K562 (cell line): ENCODE results near the gene FUT8. TPM values are rescaled to one million over a fixed set of nuclear protein-coding genes. Genes with fewer than 3 reads are reported as not detected.

Source experiments
- HDGF ChIP-seq: fragments of 450-650 bp; IDR thresholded peaks from 2 replicates; pipeline ENCODE4 v1.6.1; 2016
- JUND ChIP-seq, 2 experiments: IDR thresholded peaks; 2 replicates in 1 of 2; 3 replicates in 1 of 2; pipeline ENCODE4 v1.6.1; 2011; ENCODE audit warnings: borderline replicate concordance in 2 of 2, low read depth in 2 of 2, low read length in 2 of 2, improper control_type of control experiment in 1 of 2, missing biosample characterization in 1 of 2, missing genetic modification characterization in 1 of 2, missing genetic modification reagents in 1 of 2
- MTA3 ChIP-seq: fragments of 450-650 bp; formaldehyde crosslinking; IDR thresholded peaks from 2 replicates; pipeline ENCODE4 v1.6.1; 2017; ENCODE audit warnings: mild to moderate bottlenecking, borderline replicate concordance
- MYBL2 ChIP-seq, 2 experiments: fragments of 450-650 bp in 1 of 2; sonication (generic) in 1 of 2; formaldehyde crosslinking in 1 of 2; IDR thresholded peaks; 2 replicates each; pipeline versions ENCODE4 v1.6.1 to v1.8.1; 2017 to 2022; ENCODE audit warnings: borderline replicate concordance in 1 of 2, inconsistent platforms in 1 of 2, low read depth in 1 of 2, mild to moderate bottlenecking in 1 of 2, missing genetic modification reagents in 1 of 2, moderate library complexity in 1 of 2
- NONO ChIP-seq, 2 experiments: fragments of 200-400 bp in 1 of 2; fragments of 450-650 bp in 1 of 2; formaldehyde crosslinking in 1 of 2; IDR thresholded peaks; 2 replicates each; pipeline ENCODE4 v1.6.1; 2017; ENCODE audit warnings: low read depth in 2 of 2, mild to moderate bottlenecking in 2 of 2, moderate library complexity in 2 of 2, low read length in 1 of 2
- ZFX ChIP-seq: sonication (generic); formaldehyde crosslinking; IDR thresholded peaks from 2 replicates; pipeline ENCODE4 v1.8.0; 2022; ENCODE audit warnings: mild to moderate bottlenecking, missing genetic modification reagents, moderate library complexity
- ZNF592 ChIP-seq: fragments of 450-650 bp; IDR thresholded peaks from 2 replicates; pipeline ENCODE4 v1.6.1; 2017; ENCODE audit warnings: antibody characterized with exemption, mild to moderate bottlenecking
- polyA plus RNA-seq, 8 experiments: library from polyadenylated mRNA; depleted of rRNA in 4 of 8; stranded (reverse) in 5 of 8; unstranded in 3 of 8; fragments of >200 nt; fragmentation: Nextera tagmentation in 2 of 8; fragmentation: Illumina TruSeq in 1 of 8; extraction: Ambion mirVana in 2 of 8; extraction: Trizol in 1 of 8; gene quantifications; 2 replicates each; pipeline versions ENCODE4 v1.2.1 to v1.2.3, GENCODE V29; 2011 to 2014; ENCODE audit warnings: inconsistent platforms in 1 of 8, missing spikeins in 1 of 8
- total RNA-seq, 7 experiments: library from RNA; depleted of rRNA in 6 of 7; stranded (reverse); fragments of >200 nt in 6 of 7; fragmentation: Illumina TruSeq in 2 of 7; extraction: Trizol in 2 of 7; gene quantifications; 2 replicates each; pipeline versions ENCODE4 v1.2.1 to v1.2.3, GENCODE V29; 2011 to 2021; ENCODE audit warnings: low replicate concordance in 1 of 7
- TF ChIP-seq, protein P1 (sequence below): fragments of 450-650 bp; IDR thresholded peaks from 2 replicates; pipeline ENCODE4 v1.6.1; 2017; ENCODE audit warnings: mild to moderate bottlenecking, moderate library complexity

FUT8 gene
- total and polyA plus RNA-seq, 9 of the 15 experiments (the other 6 are each of a cell fraction or from before 2014, with no cell fraction given): 4.1 to 15.2 (median 7.8) TPM

GRCh38 chr14:65503771-65504170 lies 91.2 kb downstream of the FUT8 start (continued):
- TF ChIP-seq ZFX (CRISPR knock-in tag): no peak
- TF ChIP-seq HDGF: no peak
- TF ChIP-seq MYBL2 (IDR thresholded peaks at IDR 0.05; ENCODE audit: low read depth): no peak
- no peak for TF ChIP-seq MYBL2 (CRISPR knock-in tag; IDR thresholded peaks at IDR 0.05; ENCODE audit: borderline replicate concordance)
- no peak for TF ChIP-seq ZNF592
- TF ChIP-seq NONO (IDR thresholded peaks at IDR 0.05; ENCODE audit: low read depth in 2 of 2, low read length in 1 of 2): no peak
- no peak for TF ChIP-seq MTA3
- no peak for TF ChIP-seq JUND (IDR thresholded peaks at IDR 0.05; ENCODE audit: borderline replicate concordance, low read depth, low read length)
- no peak for TF ChIP-seq JUND (tag; IDR thresholded peaks at IDR 0.05; ENCODE audit: borderline replicate concordance, low read depth, low read length)
- TF ChIP-seq, protein P1, sequence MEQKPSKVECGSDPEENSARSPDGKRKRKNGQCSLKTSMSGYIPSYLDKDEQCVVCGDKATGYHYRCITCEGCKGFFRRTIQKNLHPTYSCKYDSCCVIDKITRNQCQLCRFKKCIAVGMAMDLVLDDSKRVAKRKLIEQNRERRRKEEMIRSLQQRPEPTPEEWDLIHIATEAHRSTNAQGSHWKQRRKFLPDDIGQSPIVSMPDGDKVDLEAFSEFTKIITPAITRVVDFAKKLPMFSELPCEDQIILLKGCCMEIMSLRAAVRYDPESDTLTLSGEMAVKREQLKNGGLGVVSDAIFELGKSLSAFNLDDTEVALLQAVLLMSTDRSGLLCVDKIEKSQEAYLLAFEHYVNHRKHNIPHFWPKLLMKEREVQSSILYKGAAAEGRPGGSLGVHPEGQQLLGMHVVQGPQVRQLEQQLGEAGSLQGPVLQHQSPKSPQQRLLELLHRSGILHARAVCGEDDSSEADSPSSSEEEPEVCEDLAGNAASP: no peak
